GM12878 (cell line): ENCODE measurements around the gene SYPL1. TPM values are rescaled to one million over a fixed set of nuclear protein-coding genes. Genes with fewer than 3 reads are reported as not detected.

Source experiments
- ATAC-seq: fragments of 200-7000 bp; cut with Tn5 transposase; 3 replicates; pipeline ENCODE4 v1.9.1; 2020; ENCODE audit warnings: mild to moderate bottlenecking, moderate library complexity
- BruUV-seq: library from RNA; stranded (reverse); fragments of 400-500 nt; replicated peaks from 2 replicates; lab custom pipeline; 2021; lab: Mats Ljungman, UMichigan
- CTCF ChIA-PET: fragments of 300-600 bp; sonication (Branson Sonifier 250); formaldehyde crosslinking; extraction: SDS; loops from one replicate; lab custom pipeline; 2021; ENCODE audit warnings: inconsistent platforms; lab: Yijun Ruan, JAX
- POLR2A ChIA-PET: fragments of 350-600 bp; formaldehyde crosslinking; extraction: SDS; loops from one replicate; lab custom pipeline; 2021; ENCODE audit warnings: inconsistent platforms; lab: Charles Lee
- RAD21 ChIA-PET: fragments of 300-600 bp; sonication (Branson Sonifier 250); formaldehyde crosslinking; loops from one replicate; lab custom pipeline; 2023; ENCODE audit warnings: antibody characterized with exemption; ENCODE audit not compliant: unreplicated experiment; lab: Charles Lee
- SMC1A ChIA-PET: fragments of 300-600 bp; sonication (Branson Sonifier 250); formaldehyde crosslinking; loops from one replicate; lab custom pipeline; 2023; ENCODE audit not compliant: unreplicated experiment, uncharacterized antibody; lab: Charles Lee
- DNase-seq: peaks from one replicate; pipeline ENCODE4 v3.0.0-alpha.2; 2011; ENCODE audit warnings: low read depth, low spot score
- FAIRE-seq: peaks from 3 replicates; lab custom pipeline; 2011; peaks lifted over from hg19 to GRCh38; lab: Jason Lieb, UNC
- H2AFZ ChIP-seq: 2 replicates; pipeline ENCODE4 v1.6.0; 2011; ENCODE audit warnings: low read depth, low read length, control low read depth; ENCODE audit not compliant: control insufficient read depth
- H3K27ac ChIP-seq: 2 replicates; pipeline ENCODE4 v1.5.1; 2011; ENCODE audit warnings: control low read depth; ENCODE audit not compliant: control insufficient read depth, insufficient read depth
- H3K27me3 ChIP-seq, 2 experiments: replicated peaks in 1 of 2; 2 replicates each; pipeline versions ENCODE4 v1.6.0 to v1.6.1; 2011; ENCODE audit warnings: low read length in 1 of 2; ENCODE audit not compliant: control insufficient read depth in 2 of 2, insufficient read depth in 2 of 2
- H3K36me3 ChIP-seq, 2 experiments: 2 replicates each; pipeline ENCODE4 v1.5.1; 2011; ENCODE audit warnings: low read length in 1 of 2; ENCODE audit not compliant: control insufficient read depth in 2 of 2, insufficient read depth in 2 of 2
- H3K4me1 ChIP-seq: 2 replicates; pipeline ENCODE4 v1.6.1; 2011; ENCODE audit warnings: mild to moderate bottlenecking, low read length, moderate library complexity, mixed read lengths; ENCODE audit not compliant: control insufficient read depth, insufficient read depth
- H3K4me2 ChIP-seq: 2 replicates; pipeline ENCODE4 v1.6.0; 2011; ENCODE audit warnings: control low read depth; ENCODE audit not compliant: control insufficient read depth, insufficient read depth
- H3K4me3 ChIP-seq: fragments of 200-600 bp; sonication (generic); 2 replicates; pipeline ENCODE4 v1.5.1; 2016
- H3K79me2 ChIP-seq: 2 replicates; pipeline ENCODE4 v1.6.0; 2011; ENCODE audit warnings: low read length; ENCODE audit not compliant: control insufficient read depth, insufficient read depth
- H3K9ac ChIP-seq: 2 replicates; pipeline ENCODE4 v1.8.0; 2011; ENCODE audit warnings: low read length, control low read depth, mixed read lengths; ENCODE audit not compliant: control insufficient read depth, insufficient read depth
- H3K9me3 ChIP-seq: replicated peaks from 3 replicates; pipeline ENCODE4 v1.5.1; 2011; ENCODE audit warnings: mild to moderate bottlenecking, low read length; ENCODE audit not compliant: control insufficient read depth, insufficient read depth
- H4K20me1 ChIP-seq: 2 replicates; pipeline ENCODE4 v1.6.0; 2011; ENCODE audit not compliant: control insufficient read depth, insufficient read depth
- EGR1 ChIP-seq, 2 experiments: IDR thresholded peaks; 1 replicate in 1 of 2; 2 replicates in 1 of 2; pipeline ENCODE4 v1.6.1; 2011 to 2012; ENCODE audit warnings: low read depth in 2 of 2, low read length in 2 of 2, borderline replicate concordance in 1 of 2, mild to moderate bottlenecking in 1 of 2, moderate library complexity in 1 of 2
- IKZF1 ChIP-seq: fragments of 450-650 bp; conservative IDR thresholded peaks from 2 replicates; pipeline ENCODE4 v1.6.1; 2017; ENCODE audit warnings: antibody characterized with exemption, mild to moderate bottlenecking
- MEF2B ChIP-seq: fragments of 450-650 bp; IDR thresholded peaks from 2 replicates; pipeline ENCODE4 v1.6.1; 2018; ENCODE audit warnings: mild to moderate bottlenecking, moderate library complexity; ENCODE audit not compliant: partially characterized antibody, poor library complexity, severe bottlenecking
- SMARCA5 ChIP-seq: fragments of 450-650 bp; IDR thresholded peaks from 2 replicates; pipeline ENCODE4 v1.6.1; 2017; ENCODE audit warnings: mild to moderate bottlenecking
- SUPT20H ChIP-seq: IDR thresholded peaks from 2 replicates; pipeline ENCODE4 v1.6.1; 2011; ENCODE audit warnings: low read depth, mild to moderate bottlenecking, low read length, moderate library complexity, borderline replicate concordance; ENCODE audit not compliant: control insufficient read depth
- TCF3 ChIP-seq: IDR thresholded peaks from 2 replicates; pipeline ENCODE4 v1.6.1; 2012; ENCODE audit warnings: low read depth, mild to moderate bottlenecking, low read length, borderline replicate concordance; ENCODE audit not compliant: insufficient read depth
- WGBS: methylation state at CpG from one replicate; pipeline ENCODE4 v1.1.6; 2016; ENCODE audit warnings: low lambda C conversion rate; ENCODE audit not compliant: insufficient replicate concordance, insufficient coverage; ENCODE audit errors: missing lambda C conversion rate; 5-methylcytosine and 5-hydroxymethylcytosine counted together
- in situ Hi-C: fragments of 300-500 bp; cut with MboI; formaldehyde crosslinking; loops from 9 replicates; pipeline ENCODE4 v1.14.3; 2018; ENCODE audit warnings: mixed read lengths
- intact Hi-C: fragments of 100-400 bp; cut with micrococcal nuclease; formaldehyde crosslinking; loops from one replicate; pipeline ENCODE4 v1.14.2; 2022; ENCODE audit not compliant: unreplicated experiment
- polyA plus RNA-seq, 11 experiments: library from polyadenylated mRNA; depleted of rRNA in 4 of 11; unstranded in 6 of 11; stranded (reverse) in 5 of 11; fragments of >200 nt; fragmentation: Nextera tagmentation in 4 of 11; fragmentation: Illumina TruSeq in 1 of 11; extraction: Ambion mirVana in 4 of 11; extraction: Trizol in 1 of 11; gene quantifications; 1 replicate in 1 of 11; 2 replicates in 10 of 11; pipeline versions ENCODE4 v1.2.1 to v1.2.3, GENCODE V29; 2011 to 2016; ENCODE audit warnings: inconsistent platforms in 2 of 11, missing spikeins in 2 of 11, low read depth in 1 of 11
- total RNA-seq, 4 experiments: library from RNA; depleted of rRNA in 3 of 4; stranded (reverse); fragments of >200 nt in 3 of 4; fragmentation: Illumina TruSeq in 1 of 4; extraction: Trizol in 1 of 4; gene quantifications; 2 replicates each; pipeline versions ENCODE4 v1.2.1 to v1.2.3, GENCODE V29; 2013 to 2021
- TF ChIP-seq, protein P1 (sequence below): fragments of 450-650 bp; formaldehyde crosslinking; IDR thresholded peaks from 2 replicates; pipeline ENCODE4 v1.4.0; 2022; ENCODE audit warnings: mild to moderate bottlenecking, moderate library complexity

Gene SYPL1
- total and polyA plus RNA-seq, 10 of the 15 experiments (the other 5 are each of a cell fraction or from before 2014, with no cell fraction given): 34.5 to 177 (median 87.3) TPM

DNA sequence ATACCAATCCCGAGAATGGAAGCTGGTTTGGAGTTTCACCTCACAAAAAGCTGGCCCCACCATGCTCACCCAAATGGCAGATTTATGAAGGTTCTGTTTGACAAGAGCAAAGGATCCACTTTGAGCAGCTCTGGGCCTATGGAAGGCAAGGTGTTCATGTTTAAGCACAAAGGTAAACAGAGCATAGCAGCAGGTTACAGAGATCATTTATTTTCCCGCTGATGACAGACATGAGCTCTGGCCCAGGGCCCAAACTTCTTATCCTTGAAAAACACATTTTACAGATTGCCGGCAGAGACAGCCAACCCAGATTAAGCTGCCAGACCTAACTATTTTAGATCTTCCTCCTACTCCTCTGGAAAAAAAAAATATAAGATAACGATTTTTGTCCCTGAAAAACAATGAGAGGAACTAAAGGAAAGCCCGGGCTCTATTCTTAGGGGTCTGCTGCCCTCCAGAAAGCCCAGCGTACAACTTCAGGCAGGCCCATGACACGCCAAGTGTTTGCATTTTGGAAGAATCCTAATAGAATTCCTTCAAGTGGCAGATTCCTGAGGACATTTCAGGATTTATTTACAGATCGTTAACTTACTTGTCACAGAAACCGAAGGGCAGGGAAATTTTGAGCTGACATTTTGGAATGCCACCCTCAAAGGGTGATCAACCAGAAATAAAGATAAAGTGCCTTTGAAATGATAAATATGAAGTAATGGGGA, 40.0 kb downstream of the SYPL1 start:
- intact Hi-C loops: loop anchor here (1.0 kb wide), 3 partner anchors 10 to 39 kb away; no protein-coding TSS in a partner anchor
- DNase-seq: no peak
- SMC1A ChIA-PET: interaction anchor here (0.8 to 10.3 kb wide), 20 partner anchors 9 to 274 kb away, joined by 3 to 164 read pairs (median 5); partner anchors contain the start of genes NAMPT and SYPL1
- Histone ChIP-seq H3K9me3 (no peaks in the 10 kb centered on the region), H4K20me1 (no peaks in the 10 kb centered on the region), H2AFZ (no peak overlapping the region; the same call in 1 of the 2 replicates), H3K4me1 (peaks cover 69% of the 10 kb centered on the region), H3K4me3 (no peak overlapping the region), H3K79me2 (no peaks in the 10 kb centered on the region; the same call in 1 of the 2 replicates), H3K4me2 (peak overlapping the region; percentile 93), H3K9ac (peak overlapping the region; percentile 47), H3K36me3 (no peaks in the 10 kb centered on the region), H3K27me3 (no peaks in the 10 kb centered on the region), H3K27ac (peak overlapping the region; percentile 98)
- BruUV-seq: no TSS peak
- 46% methylated on average over 9 of the region's 9 CpGs for WGBS
- RAD21 ChIA-PET: interaction anchor here (0.8 to 8.3 kb wide), 20 partner anchors 13 to 314 kb away, joined by 3 to 118 read pairs (median 5); partner anchors contain the start of genes NAMPT and SYPL1
- CTCF ChIA-PET: interaction anchor here (0.7 to 5.7 kb wide), 15 partner anchors 10 to 95 kb away, joined by 3 to 67 read pairs (median 7); partner anchors contain the start of gene SYPL1
- FAIRE-seq: no peak
- TF ChIP-seq, protein P1, sequence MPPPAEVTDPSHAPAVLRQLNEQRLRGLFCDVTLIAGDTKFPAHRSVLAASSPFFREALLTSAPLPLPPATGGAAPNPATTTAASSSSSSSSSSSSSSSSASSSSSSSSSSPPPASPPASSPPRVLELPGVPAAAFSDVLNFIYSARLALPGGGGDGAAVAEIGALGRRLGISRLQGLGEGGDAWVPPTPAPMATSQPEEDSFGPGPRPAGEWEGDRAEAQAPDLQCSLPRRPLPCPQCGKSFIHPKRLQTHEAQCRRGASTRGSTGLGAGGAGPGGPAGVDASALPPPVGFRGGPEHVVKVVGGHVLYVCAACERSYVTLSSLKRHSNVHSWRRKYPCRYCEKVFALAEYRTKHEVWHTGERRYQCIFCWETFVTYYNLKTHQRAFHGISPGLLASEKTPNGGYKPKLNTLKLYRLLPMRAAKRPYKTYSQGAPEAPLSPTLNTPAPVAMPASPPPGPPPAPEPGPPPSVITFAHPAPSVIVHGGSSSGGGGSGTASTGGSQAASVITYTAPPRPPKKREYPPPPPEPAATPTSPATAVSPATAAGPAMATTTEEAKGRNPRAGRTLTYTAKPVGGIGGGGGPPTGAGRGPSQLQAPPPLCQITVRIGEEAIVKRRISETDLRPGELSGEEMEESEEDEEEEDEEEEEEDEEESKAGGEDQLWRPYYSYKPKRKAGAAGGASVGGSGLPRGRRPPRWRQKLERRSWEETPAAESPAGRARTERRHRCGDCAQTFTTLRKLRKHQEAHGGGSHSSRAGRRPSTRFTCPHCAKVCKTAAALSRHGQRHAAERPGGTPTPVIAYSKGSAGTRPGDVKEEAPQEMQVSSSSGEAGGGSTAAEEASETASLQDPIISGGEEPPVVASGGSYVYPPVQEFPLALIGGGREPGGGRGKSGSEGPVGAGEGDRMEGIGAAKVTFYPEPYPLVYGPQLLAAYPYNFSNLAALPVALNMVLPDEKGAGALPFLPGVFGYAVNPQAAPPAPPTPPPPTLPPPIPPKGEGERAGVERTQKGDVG: no peak
- TF ChIP-seq SUPT20H (no peak), SMARCA5 (peak; percentile 25; the same call in 1 of the 2 replicates), TCF3 (no peak), EGR1 (IDR thresholded peaks at IDR 0.05; ENCODE audit: borderline replicate concordance in 1 of 2, low read depth in 2 of 2, low read length in 2 of 2) (no peak), MEF2B (peak; percentile 13), IKZF1 (no peak)
- POLR2A ChIA-PET: interaction anchor here (0.5 to 5.1 kb wide), 13 partner anchors 9 to 1478 kb away, joined by 3 to 56 read pairs (median 4); partner anchors contain the start of gene SYPL1
- peak; percentile 4 for ATAC-seq
- in situ Hi-C loops: no loop called here
